Hematopoietic multipotent progenitor cell (in vitro differentiated cells): ENCODE data around the gene CHST7. TPM values are rescaled to one million over a fixed set of nuclear protein-coding genes. Genes with fewer than 3 reads are reported as not detected.

Experiments used
- DNase-seq, 3 donors: peaks; one replicate each; pipeline ENCODE4 v3.0.0-alpha.2; 2011 to 2015; ENCODE audit warnings: low read depth in 2 of 3, low spot score in 2 of 3
- total RNA-seq: library from RNA; depleted of rRNA; stranded (reverse); fragments of >200 nt; gene quantifications from one replicate; pipeline ENCODE4 v1.2.3, GENCODE V29; 2012

The CHST7 gene
- total RNA-seq, 1 donor: 6.7 TPM

GRCh38 chrX:46601283-46601682 is 27.7 kb downstream of the CHST7 start:
- no peak for DNase-seq

- no peak for DNase-seq
Observed at GRCh38 chrX:46602468-46603102, 29.0 kb downstream of the CHST7 start.

GRCh38 chrX:46607916-46608315 is 34.4 kb downstream of the CHST7 start:
- no peak for DNase-seq

- no peak for DNase-seq
Observed at GRCh38 chrX:46610070-46610658, 36.6 kb downstream of the CHST7 start.

GRCh38 chrX:46611658-46612362 is 38.2 kb downstream of the CHST7 start:
- no peak for DNase-seq

- DNase-seq: no peak
Observed at GRCh38 chrX:46617906-46618305, 44.3 kb downstream of the CHST7 start.

GRCh38 chrX:46618947-46619346 is 45.4 kb downstream of the CHST7 start:
- DNase-seq: no peak

- DNase-seq: no peak
Observed at GRCh38 chrX:46620505-46620904, 46.9 kb downstream of the CHST7 start.

GRCh38 chrX:46621572-46621971 is 48.0 kb downstream of the CHST7 start:
- DNase-seq: no peak

GRCh38 chrX:46624090-46624786 is 50.7 kb downstream of the CHST7 start:
- no peak for DNase-seq

- DNase-seq: peak in 2 of 3 donors; percentile 73 to 88
Observed at GRCh38 chrX:46626566-46626965, 53.0 kb downstream of the CHST7 start.

- DNase-seq: no peak
Observed at GRCh38 chrX:46627062-46627461, 53.5 kb downstream of the CHST7 start.

GRCh38 chrX:46627711-46628419 is 54.3 kb downstream of the CHST7 start:
- DNase-seq: no peak

- DNase-seq: peak in 2 of 3 donors; percentile 36 to 39
Observed at GRCh38 chrX:46628460-46629371, 55.2 kb downstream of the CHST7 start.

- no peak for DNase-seq
Observed at GRCh38 chrX:46630141-46630540, 56.6 kb downstream of the CHST7 start.

GRCh38 chrX:46634577-46634976 is 61.0 kb downstream of the CHST7 start:
- no peak for DNase-seq

GRCh38 chrX:46635186-46635585 is 61.6 kb downstream of the CHST7 start:
- no peak for DNase-seq

GRCh38 chrX:46636223-46636622 is 62.7 kb downstream of the CHST7 start:
- no peak for DNase-seq

- DNase-seq: no peak
Observed at GRCh38 chrX:46637938-46638337, 64.4 kb downstream of the CHST7 start.

- DNase-seq: peak in 1 of 3 donors; percentile 52
Observed at GRCh38 chrX:46642145-46642544, 68.6 kb downstream of the CHST7 start.
